Measurements from ENCODE around the gene HOGA1.

DNA sequence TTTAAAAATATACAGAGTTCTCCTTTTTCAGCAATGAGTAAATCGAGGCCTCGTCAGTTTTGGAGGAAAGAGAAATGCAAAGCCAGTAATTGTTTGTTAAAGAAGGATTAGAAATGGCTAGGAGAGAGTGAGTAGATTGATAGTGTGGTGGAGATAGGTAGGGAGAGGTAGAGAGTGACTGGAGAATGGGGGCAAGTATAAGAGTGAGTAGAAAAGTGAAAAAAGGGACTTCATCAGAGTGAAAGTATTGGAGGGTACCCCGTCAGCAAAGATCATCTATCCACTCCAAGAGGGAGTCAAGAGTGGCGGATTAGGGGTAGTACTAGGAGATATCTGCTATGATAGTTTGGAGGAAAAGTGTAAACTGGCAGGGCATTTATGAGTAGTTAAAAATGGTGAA, 20.9 kb upstream of the HOGA1 start:
- TF ChIP-seq CTCF (optimal IDR thresholded peaks at IDR 0.05 in 1 of 3, IDR thresholded peaks at IDR 0.05 in 1 of 3, conservative IDR thresholded peaks at IDR 0.05 in 1 of 3; ENCODE audit: extremely low read depth in 1 of 3, insufficient read depth in 2 of 3, low read length in 3 of 3) (no peak), EZH2 (IDR thresholded peaks at IDR 0.05; ENCODE audit: low read length) (no peak)

Measured in keratinocyte (primary cell).